ENCODE measurements around the gene DTNB.

GRCh38 chr2:25615920-25616319 is 57.5 kb downstream of the DTNB start:
- TF ChIP-seq, protein P1, sequence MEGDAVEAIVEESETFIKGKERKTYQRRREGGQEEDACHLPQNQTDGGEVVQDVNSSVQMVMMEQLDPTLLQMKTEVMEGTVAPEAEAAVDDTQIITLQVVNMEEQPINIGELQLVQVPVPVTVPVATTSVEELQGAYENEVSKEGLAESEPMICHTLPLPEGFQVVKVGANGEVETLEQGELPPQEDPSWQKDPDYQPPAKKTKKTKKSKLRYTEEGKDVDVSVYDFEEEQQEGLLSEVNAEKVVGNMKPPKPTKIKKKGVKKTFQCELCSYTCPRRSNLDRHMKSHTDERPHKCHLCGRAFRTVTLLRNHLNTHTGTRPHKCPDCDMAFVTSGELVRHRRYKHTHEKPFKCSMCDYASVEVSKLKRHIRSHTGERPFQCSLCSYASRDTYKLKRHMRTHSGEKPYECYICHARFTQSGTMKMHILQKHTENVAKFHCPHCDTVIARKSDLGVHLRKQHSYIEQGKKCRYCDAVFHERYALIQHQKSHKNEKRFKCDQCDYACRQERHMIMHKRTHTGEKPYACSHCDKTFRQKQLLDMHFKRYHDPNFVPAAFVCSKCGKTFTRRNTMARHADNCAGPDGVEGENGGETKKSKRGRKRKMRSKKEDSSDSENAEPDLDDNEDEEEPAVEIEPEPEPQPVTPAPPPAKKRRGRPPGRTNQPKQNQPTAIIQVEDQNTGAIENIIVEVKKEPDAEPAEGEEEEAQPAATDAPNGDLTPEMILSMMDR (IDR thresholded peaks at IDR 0.05) = no peak
- TF ChIP-seq POLR2A (IDR thresholded peaks at IDR 0.05) = no peak

All from uterus (tissue), 2 donors.